GM23338 (cell line): ENCODE results near the gene DST. TPM values are rescaled to one million over a fixed set of nuclear protein-coding genes. Genes with fewer than 3 reads are reported as not detected.

Experiments used
- ATAC-seq: fragments of 200-7000 bp; cut with Tn5 transposase; 3 replicates; pipeline ENCODE4 v1.9.1; 2020
- DNase-seq: peaks from one replicate; pipeline ENCODE4 v3.0.0-alpha.2; 2015; ENCODE audit warnings: low spot score
- H2AFZ ChIP-seq: fragments of 200-600 bp; sonication (generic); 2 replicates; pipeline ENCODE4 v1.8.0; 2016; ENCODE audit warnings: antibody characterized with exemption, mild to moderate bottlenecking, moderate library complexity
- H3F3A ChIP-seq: fragments of 200-600 bp; sonication (generic); replicated peaks from 2 replicates; pipeline ENCODE4 v1.8.0; 2017; ENCODE audit warnings: antibody characterized with exemption, mixed run types, low read depth
- H3K27ac ChIP-seq: fragments of 200-600 bp; sonication (generic); 2 replicates; pipeline ENCODE4 v1.6.1; 2016; ENCODE audit warnings: low read depth
- H3K27me3 ChIP-seq: fragments of 200-600 bp; sonication (generic); 2 replicates; pipeline ENCODE4 v1.8.0; 2016; ENCODE audit warnings: mild to moderate bottlenecking, mixed run types, moderate library complexity; ENCODE audit not compliant: insufficient read depth
- H3K36me3 ChIP-seq: fragments of 200-600 bp; sonication (generic); 2 replicates; pipeline ENCODE4 v1.8.0; 2016; ENCODE audit warnings: mild to moderate bottlenecking; ENCODE audit not compliant: insufficient read depth
- H3K4me1 ChIP-seq: fragments of 200-600 bp; sonication (generic); 2 replicates; pipeline ENCODE4 v1.8.0; 2016; ENCODE audit warnings: mild to moderate bottlenecking, moderate library complexity; ENCODE audit not compliant: insufficient read depth
- H3K4me2 ChIP-seq: fragments of 200-600 bp; sonication (generic); 2 replicates; pipeline ENCODE4 v1.7.1; 2017; ENCODE audit warnings: mixed run types
- H3K4me3 ChIP-seq: fragments of 200-600 bp; sonication (generic); 2 replicates; pipeline ENCODE4 v1.6.1; 2016; ENCODE audit warnings: mixed run types
- H3K79me2 ChIP-seq: fragments of 200-600 bp; sonication (generic); replicated peaks from 2 replicates; pipeline ENCODE4 v1.8.0; 2017; ENCODE audit warnings: mild to moderate bottlenecking; ENCODE audit not compliant: insufficient read depth
- H3K9me2 ChIP-seq: fragments of 200-600 bp; sonication (generic); 2 replicates; pipeline ENCODE4 v1.8.0; 2017; ENCODE audit not compliant: insufficient read depth
- H4K20me1 ChIP-seq: fragments of 200-600 bp; sonication (generic); replicated peaks from 2 replicates; pipeline ENCODE4 v1.8.0; 2017; ENCODE audit warnings: mild to moderate bottlenecking; ENCODE audit not compliant: insufficient read depth
- H3K27ac Mint-ChIP-seq: 2 replicates; pipeline ENCODE4 v1.8.0; 2020; ENCODE audit warnings: inconsistent platforms, mild to moderate bottlenecking, moderate library complexity, mixed read lengths
- H3K27me3 Mint-ChIP-seq: 3 replicates; pipeline ENCODE4 v1.8.0; 2022; ENCODE audit warnings: low read depth, mild to moderate bottlenecking, moderate library complexity, mixed read lengths, inconsistent platforms; ENCODE audit not compliant: insufficient read depth, poor library complexity
- H3K36me3 Mint-ChIP-seq: 3 replicates; pipeline ENCODE4 v1.8.0; 2021; ENCODE audit warnings: low read depth, mild to moderate bottlenecking, inconsistent platforms, moderate library complexity, mixed read lengths
- H3K4me1 Mint-ChIP-seq: 3 replicates; pipeline ENCODE4 v1.8.0; 2020; ENCODE audit warnings: mild to moderate bottlenecking, inconsistent platforms, mixed read lengths
- H3K4me3 Mint-ChIP-seq: 3 replicates; pipeline ENCODE4 v1.8.0; 2021; ENCODE audit warnings: moderate library complexity, mild to moderate bottlenecking, inconsistent platforms, mixed read lengths
- H3K9me3 Mint-ChIP-seq: 3 replicates; pipeline ENCODE4 v1.8.0; 2020; ENCODE audit warnings: moderate library complexity, mild to moderate bottlenecking, inconsistent platforms, mixed read lengths
- CTCF ChIP-seq, 2 experiments: fragments of 200-600 bp in 1 of 2; sonication (generic) in 1 of 2; conservative IDR thresholded peaks; 2 replicates each; pipeline versions ENCODE4 v1.5.1 to v1.6.1; 2016 to 2017; ENCODE audit warnings: antibody characterized with exemption in 2 of 2, low read depth in 2 of 2, mild to moderate bottlenecking in 2 of 2, moderate library complexity in 1 of 2
- ETS1 ChIP-seq: IDR thresholded peaks from 2 replicates; pipeline ENCODE4 v1.6.1; 2016; ENCODE audit warnings: antibody characterized with exemption
- EZH2 ChIP-seq: fragments of 200-600 bp; sonication (generic); IDR thresholded peaks from one replicate; pipeline ENCODE4 v1.8.0; 2017; ENCODE audit warnings: antibody characterized with exemption, mild to moderate bottlenecking, low read depth; ENCODE audit not compliant: unreplicated experiment
- EZH2phosphoT487 ChIP-seq: fragments of 200-600 bp; sonication (generic); IDR thresholded peaks from one replicate; pipeline ENCODE4 v1.8.1; 2018; ENCODE audit warnings: antibody characterized with exemption; ENCODE audit not compliant: unreplicated experiment
- JUNB ChIP-seq: IDR thresholded peaks from one replicate; pipeline ENCODE4 v1.6.1; 2016; ENCODE audit warnings: antibody characterized with exemption; ENCODE audit not compliant: unreplicated experiment
- REST ChIP-seq: IDR thresholded peaks from one replicate; pipeline ENCODE4 v1.6.1; 2018; ENCODE audit warnings: antibody characterized with exemption; ENCODE audit not compliant: unreplicated experiment
- STAT1 ChIP-seq: IDR thresholded peaks from one replicate; pipeline ENCODE4 v1.6.1; 2016; ENCODE audit warnings: antibody characterized with exemption; ENCODE audit not compliant: unreplicated experiment
- ZNF114 ChIP-seq: fragments of 250-450 bp; sonication (Bioruptor Pico); IDR thresholded peaks from 2 replicates; pipeline ENCODE4 v1.5.0; 2020; ENCODE audit warnings: mild to moderate bottlenecking, moderate library complexity
- polyA plus RNA-seq: library from polyadenylated mRNA; unstranded; fragments of >200 nt; fragmentation: Nextera tagmentation; extraction: Ambion mirVana; gene quantifications from 2 replicates; pipeline ENCODE4 v1.2.1, GENCODE V29; 2016
- total RNA-seq: library from RNA; depleted of rRNA; stranded (reverse); fragments of >200 nt; shearing (Covaris generic); gene quantifications from 2 replicates; pipeline ENCODE4 v1.2.3, GENCODE V29; 2014

DST gene
- total and polyA plus RNA-seq, 2 experiments from 2014 or later = 88.7 to 188 TPM

GRCh38 chr6:56669041-56669440, 26.4 kb upstream of the DST start (continued):
- TF ChIP-seq REST = no peak

- Mint-ChIP-seq H3K27me3 (no peaks in the 10 kb centered on the region), H3K4me3 (no peak overlapping the region), H3K27ac (no peak overlapping the region), H3K36me3 (no peaks in the 10 kb centered on the region; the same call in 2 of the 3 replicates), H3K9me3 (no peaks in the 10 kb centered on the region), H3K4me1 (no peaks in the 10 kb centered on the region; the same call in 2 of the 3 replicates)
- H3K79me2 ChIP-seq = peaks cover 37% of the 10 kb centered on the region
- no peak overlapping the region for H3K27ac ChIP-seq
- no peak overlapping the region for H3K4me3 ChIP-seq
- peaks cover 3% of the 10 kb centered on the region; the same call in 1 of the 2 replicates for H4K20me1 ChIP-seq
- no peaks in the 10 kb centered on the region for H3K4me1 ChIP-seq
- H2AFZ ChIP-seq = no peak overlapping the region
- no peaks in the 10 kb centered on the region for H3F3A ChIP-seq
- H3K27me3 ChIP-seq = no peaks in the 10 kb centered on the region
- no peak for DNase-seq
- no peak overlapping the region for H3K4me2 ChIP-seq
- no peaks in the 10 kb centered on the region for H3K9me2 ChIP-seq
- no peaks in the 10 kb centered on the region for H3K36me3 ChIP-seq
- TF ChIP-seq EZH2phosphoT487 (no peak), ZNF114 (CRISPR knock-in tag) (no peak), JUNB (no peak), ETS1 (no peak), STAT1 (no peak), REST (no peak), EZH2 (no peak), CTCF (conservative IDR thresholded peaks at IDR 0.05; ENCODE audit: low read depth in 2 of 2) (no peak)
- no peak for ATAC-seq
These were observed 25.5 kb upstream of the DST start for GRCh38 chr6:56668158-56668557.
